GM18526 (cell line): ENCODE data around the gene NR2C1.

ENCODE experiments used
- POLR2A ChIP-seq: IDR thresholded peaks from 3 replicates; pipeline ENCODE4 v1.6.1; 2011; ENCODE audit not compliant: insufficient read length; ENCODE audit errors: extremely low read depth

Gene NR2C1

GRCh38 chr12:95037906-95038305 lies 35.5 kb downstream of the NR2C1 start:
- no peak for TF ChIP-seq POLR2A

- no peak for TF ChIP-seq POLR2A
Observed at GRCh38 chr12:95034750-95035149, 38.7 kb downstream of the NR2C1 start.

GRCh38 chr12:95022477-95022876 lies 50.9 kb downstream of the NR2C1 start:
- no peak for TF ChIP-seq POLR2A

DNA sequence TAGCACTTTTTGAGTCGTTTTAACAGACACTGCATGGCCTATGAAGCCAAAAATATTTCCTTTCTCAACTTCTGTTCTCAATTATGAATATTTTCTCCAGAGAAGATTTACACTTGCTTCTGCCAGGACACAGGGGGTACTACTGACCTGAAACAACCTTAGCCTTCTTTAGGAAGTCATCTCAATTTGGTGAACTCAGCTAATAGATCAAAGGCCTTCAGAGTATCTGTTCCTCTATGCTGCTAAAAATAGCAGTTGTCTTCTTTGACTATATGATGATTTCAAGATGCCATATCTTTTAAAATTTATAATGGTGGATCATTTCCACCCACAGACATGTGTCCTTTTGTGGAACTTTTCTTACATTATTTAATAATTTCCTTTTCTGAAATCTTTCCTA lies 55.9 kb downstream of the NR2C1 start:
- TF ChIP-seq POLR2A = no peak

DNA sequence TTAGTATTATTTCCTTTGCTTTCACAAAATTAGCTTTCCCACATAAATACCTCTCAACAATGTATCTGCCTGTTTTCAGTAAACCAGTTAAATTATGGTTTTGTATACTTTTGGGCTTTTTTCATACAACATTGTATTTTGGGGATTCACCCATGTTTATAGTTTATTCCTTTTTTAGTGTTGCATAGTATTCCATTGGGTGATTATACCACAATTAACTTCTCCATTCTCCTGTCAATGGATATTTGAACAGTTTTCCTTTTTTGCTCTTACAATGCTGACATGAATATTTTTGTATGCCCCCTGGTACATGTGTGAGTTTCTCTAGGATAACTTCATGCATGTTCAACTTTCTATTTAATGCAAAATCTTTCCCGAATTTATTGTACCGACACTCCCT lies 57.3 kb downstream of the NR2C1 start:
- TF ChIP-seq POLR2A = no peak

DNA sequence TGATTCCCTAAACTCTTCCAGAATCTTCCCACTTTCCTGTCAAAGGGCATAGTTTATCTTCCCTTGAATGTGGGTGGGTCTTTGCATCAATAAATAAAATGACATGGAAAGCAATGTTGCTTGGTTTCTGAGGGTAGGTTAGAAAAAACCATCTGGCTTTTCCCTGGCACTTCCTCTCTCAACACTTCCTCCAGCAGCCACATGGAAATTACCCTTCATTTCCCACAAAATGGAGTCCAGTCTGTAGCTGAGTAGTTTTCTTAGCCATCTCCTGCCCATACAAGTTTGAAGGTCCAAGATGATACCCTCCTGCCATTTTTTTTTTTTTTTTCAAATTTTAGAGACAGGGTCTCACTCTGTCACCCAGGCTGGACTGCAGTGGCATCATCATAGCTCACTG lies 58.9 kb downstream of the NR2C1 start:
- TF ChIP-seq POLR2A = no peak

DNA sequence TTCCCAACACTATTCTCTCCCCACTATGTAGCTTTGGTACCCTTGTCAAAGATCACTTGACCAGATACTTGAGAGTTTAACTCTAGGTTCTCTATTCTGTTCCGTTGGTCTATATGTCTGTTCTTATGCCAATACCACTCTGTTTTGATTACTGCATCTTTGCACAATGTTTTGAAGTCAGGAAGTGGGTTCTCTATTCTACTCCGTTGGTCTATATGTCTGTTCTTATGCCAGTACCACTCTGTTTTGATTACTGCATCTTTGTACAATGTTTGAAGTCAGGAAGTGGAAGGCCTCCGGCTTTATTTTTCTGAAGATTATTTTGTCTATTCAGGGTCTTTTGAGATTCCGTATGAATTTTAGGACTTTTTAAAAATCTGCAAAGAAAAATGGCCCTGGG lies 67.2 kb downstream of the NR2C1 start:
- no peak for TF ChIP-seq POLR2A

- no peak for TF ChIP-seq POLR2A
Observed at GRCh38 chr12:95004610-95005009, 68.8 kb downstream of the NR2C1 start.

GRCh38 chr12:95003921-95004272 lies 69.5 kb downstream of the NR2C1 start:
- no peak for TF ChIP-seq POLR2A

DNA sequence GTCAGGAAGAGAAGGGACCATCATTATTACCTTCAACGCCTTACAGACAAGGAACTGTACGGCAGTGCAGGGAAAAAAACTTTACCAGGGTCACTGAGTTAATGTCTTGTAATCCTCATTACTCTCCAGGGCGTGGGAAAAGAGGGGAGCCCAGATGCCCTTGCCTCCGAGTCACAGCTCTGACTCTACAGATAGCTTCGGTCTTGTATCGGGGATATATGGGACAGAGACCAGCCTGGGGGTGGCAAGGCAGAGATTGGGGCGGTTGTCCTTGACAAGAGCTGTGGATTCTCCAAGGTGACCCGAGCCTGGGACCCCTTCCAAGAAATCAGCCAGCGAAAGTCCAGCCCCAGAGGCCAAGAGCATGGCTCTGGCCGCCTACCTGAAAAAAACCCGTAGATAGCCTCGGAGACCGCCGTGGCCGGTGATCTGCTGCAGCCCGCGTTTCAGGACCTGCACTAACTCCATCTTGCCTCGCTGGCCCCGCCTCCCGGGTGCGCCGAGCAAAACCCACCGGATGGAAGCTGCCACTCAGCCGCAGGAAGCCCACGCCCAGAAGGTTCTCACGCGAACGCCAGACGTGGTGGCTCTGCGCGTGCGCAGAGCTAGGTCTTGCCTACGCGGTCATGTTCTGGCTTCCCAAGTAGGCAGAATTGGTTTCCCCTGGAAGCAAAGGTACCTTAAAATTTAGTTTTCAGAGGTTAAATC lies 70.1 kb downstream of the NR2C1 start, which contains the start of gene NDUFA12:
Gene NDUFA12 (minus strand): TSS at position 485 of the 708 bp plus-strand sequence. CDS start 17 bp downstream, at position 468.
- peak; percentile 95 for TF ChIP-seq POLR2A

DNA sequence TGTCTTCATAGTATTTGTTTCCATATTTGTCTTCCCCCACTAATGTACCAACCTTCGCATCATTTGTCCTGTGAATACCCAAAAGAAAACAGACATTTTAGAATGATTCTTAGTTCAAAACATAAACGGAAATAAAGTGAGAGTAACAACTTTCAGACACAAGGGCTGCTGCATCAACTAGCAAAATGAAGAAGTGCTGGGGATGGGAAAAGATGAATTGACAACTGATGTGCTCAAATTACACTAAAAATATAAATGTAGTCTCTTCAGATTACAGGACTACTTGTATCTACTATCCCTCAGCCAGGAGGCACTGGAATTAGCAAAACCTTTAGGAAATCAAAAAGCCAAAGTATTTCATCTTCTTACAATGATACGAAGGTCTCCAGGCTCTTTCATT lies 70.7 kb downstream of the NR2C1 start:
- TF ChIP-seq POLR2A = no peak

DNA sequence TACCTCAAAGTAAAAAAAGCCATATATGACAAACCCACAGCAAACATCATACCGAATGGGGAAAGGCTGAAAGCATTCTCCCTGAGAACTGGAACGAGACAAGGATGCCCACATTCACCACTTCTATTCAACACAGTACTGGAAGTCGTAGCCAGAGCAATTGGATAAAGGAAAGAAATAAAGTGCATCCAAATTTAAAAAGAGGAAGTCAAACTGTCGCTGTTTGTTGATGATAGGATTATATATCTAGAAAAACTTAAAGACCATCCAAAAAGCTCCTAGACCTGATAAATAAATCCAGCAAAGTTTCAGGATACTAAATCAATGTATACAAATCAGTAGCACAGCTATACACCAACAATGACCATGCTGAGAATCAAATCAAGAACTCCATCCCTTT lies 75.1 kb downstream of the NR2C1 start:
- TF ChIP-seq POLR2A = no peak

DNA sequence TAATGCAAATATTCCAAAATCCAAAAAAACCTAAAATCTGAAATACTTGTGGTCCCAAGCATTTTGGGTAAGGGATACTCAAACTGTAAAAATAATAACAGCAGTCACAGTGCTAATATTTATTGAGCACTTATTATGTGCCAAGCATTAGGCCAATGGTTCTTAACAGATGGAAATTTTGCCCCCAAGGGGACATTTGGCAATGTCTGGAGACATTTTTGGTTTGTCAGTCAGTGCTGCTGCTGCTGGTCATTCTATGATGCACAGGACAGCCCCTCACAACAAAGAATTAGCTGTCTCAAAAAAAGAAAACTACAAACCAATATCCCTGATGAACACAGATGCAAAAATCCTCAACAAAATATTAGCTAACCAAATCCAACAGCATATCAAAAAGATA lies 75.7 kb downstream of the NR2C1 start:
- TF ChIP-seq POLR2A = no peak

DNA sequence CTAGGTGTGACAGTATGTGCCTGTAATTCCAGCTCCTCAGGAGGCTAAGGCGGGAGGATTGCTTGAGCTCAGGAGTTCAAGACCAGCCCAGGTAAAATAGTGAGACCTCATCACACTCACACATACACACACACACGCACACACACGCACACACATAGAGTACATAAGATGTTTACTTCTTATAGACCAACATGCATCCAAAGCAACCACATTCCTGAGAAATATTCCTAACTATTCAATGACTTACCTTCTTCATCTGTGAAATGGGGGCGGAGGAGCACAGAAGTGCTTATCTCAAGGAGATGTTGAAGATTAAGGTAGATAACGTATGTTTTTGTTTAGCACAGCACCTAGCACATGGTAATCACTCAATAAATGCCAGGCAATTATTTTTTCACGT lies 76.4 kb downstream of the NR2C1 start:
- TF ChIP-seq POLR2A = no peak

DNA sequence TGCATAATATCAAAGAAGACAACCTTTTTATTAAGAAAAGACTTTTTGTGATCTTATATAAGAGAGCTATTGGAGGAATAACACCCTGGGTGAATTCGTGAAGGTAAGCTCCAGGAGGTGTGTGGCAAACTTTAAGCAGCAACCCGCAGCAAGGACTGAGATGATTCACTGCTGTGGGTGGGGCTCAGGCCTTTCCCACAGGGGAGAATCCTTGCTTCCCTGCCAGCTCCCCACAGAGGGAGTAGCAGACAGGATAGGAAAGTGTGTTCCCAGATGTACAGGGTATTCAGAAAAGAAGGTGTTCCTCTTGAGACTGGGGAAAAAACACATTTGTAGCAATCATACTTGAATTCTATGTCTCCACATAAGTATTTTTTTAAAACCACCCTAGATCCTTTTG lies 79.1 kb downstream of the NR2C1 start:
- no peak for TF ChIP-seq POLR2A

- TF ChIP-seq POLR2A = no peak
Observed at GRCh38 chr12:94990222-94990621, 83.2 kb downstream of the NR2C1 start.

DNA sequence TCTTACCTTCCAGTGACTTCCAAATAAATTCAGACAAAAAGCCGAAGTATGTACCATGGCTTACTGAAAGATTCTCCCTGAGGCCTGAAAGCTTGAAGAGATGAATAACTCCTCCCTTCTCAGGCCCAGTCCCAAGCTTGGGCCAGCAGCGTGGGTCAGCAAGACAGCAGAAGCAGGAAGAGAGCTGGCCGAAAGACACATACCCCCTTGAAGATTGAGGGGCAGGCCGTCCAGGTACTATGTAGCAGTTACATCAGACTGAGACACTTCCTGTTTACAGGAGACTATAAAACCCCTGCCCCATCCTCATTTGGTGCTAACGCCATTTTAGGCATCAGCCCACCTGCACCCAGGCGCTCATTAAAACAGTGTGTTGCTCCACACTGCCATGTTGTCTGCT lies 84.9 kb downstream of the NR2C1 start:
- no peak for TF ChIP-seq POLR2A
